Nephron (organoid): ENCODE data around the gene ABHD17A.

Experiments used
- H3K27ac Mint-ChIP-seq, 3 experiments: 2 replicates each; pipeline ENCODE4 v1.8.0; 2020; ENCODE audit warnings: mixed read lengths in 3 of 3, mild to moderate bottlenecking in 2 of 3, moderate library complexity in 1 of 3
- H3K27me3 Mint-ChIP-seq: 2 replicates; pipeline ENCODE4 v1.8.0; 2021; ENCODE audit warnings: low read depth, mild to moderate bottlenecking, moderate library complexity, mixed read lengths
- H3K36me3 Mint-ChIP-seq: 2 replicates; pipeline ENCODE4 v1.8.0; 2020; ENCODE audit warnings: low read depth, mixed read lengths
- H3K4me1 Mint-ChIP-seq: 2 replicates; pipeline ENCODE4 v1.8.0; 2020; ENCODE audit warnings: mixed read lengths
- H3K4me3 Mint-ChIP-seq, 3 experiments: 2 replicates each; pipeline ENCODE4 v1.8.0; 2020; ENCODE audit warnings: mild to moderate bottlenecking in 3 of 3, mixed read lengths in 3 of 3, moderate library complexity in 2 of 3
- H3K9me3 Mint-ChIP-seq: 2 replicates; pipeline ENCODE4 v1.8.0; 2020; ENCODE audit warnings: mixed read lengths
- TF ChIP-seq, protein P1 (sequence below), 3 experiments: fragments of 200-600 bp; sonication (generic); IDR thresholded peaks; one replicate each; pipeline ENCODE4 v1.5.0; 2021; ENCODE audit warnings: antibody characterized with exemption in 3 of 3; ENCODE audit not compliant: unreplicated experiment in 3 of 3

The ABHD17A gene

DNA sequence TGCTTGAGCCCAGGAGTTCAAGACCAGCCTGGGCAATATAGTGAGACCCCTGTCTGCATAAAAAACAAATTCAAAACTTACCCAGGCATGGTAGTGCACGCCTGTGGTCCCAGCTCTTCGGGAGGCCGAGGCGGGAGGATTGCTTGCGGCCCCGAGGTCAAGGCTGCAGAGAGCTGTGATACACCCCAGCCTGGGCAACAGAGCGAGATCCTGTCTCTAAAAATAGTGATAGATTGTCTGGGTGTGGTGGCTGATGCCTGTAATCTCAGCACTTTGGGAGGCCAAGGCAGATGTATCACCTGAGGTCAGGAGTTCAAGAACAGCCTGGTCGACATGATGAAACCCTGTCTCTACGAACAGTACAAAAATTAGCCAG is 18.0 kb downstream of the ABHD17A start:
- no peaks in the 10 kb centered on the region for H3K9me3 Mint-ChIP-seq
- H3K4me1 Mint-ChIP-seq, result no peaks in the 10 kb centered on the region
- no peaks in the 10 kb centered on the region for H3K36me3 Mint-ChIP-seq
- no peaks in the 10 kb centered on the region for H3K27me3 Mint-ChIP-seq
- H3K4me3 Mint-ChIP-seq, result no peak overlapping the region
- TF ChIP-seq, protein P1, sequence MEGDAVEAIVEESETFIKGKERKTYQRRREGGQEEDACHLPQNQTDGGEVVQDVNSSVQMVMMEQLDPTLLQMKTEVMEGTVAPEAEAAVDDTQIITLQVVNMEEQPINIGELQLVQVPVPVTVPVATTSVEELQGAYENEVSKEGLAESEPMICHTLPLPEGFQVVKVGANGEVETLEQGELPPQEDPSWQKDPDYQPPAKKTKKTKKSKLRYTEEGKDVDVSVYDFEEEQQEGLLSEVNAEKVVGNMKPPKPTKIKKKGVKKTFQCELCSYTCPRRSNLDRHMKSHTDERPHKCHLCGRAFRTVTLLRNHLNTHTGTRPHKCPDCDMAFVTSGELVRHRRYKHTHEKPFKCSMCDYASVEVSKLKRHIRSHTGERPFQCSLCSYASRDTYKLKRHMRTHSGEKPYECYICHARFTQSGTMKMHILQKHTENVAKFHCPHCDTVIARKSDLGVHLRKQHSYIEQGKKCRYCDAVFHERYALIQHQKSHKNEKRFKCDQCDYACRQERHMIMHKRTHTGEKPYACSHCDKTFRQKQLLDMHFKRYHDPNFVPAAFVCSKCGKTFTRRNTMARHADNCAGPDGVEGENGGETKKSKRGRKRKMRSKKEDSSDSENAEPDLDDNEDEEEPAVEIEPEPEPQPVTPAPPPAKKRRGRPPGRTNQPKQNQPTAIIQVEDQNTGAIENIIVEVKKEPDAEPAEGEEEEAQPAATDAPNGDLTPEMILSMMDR (IDR thresholded peaks at IDR 0.05; ENCODE audit: unreplicated experiment in 3 of 3), result no peak
- H3K27ac Mint-ChIP-seq, result peak overlapping the region in 1 of 3 experiments; percentile 30

DNA sequence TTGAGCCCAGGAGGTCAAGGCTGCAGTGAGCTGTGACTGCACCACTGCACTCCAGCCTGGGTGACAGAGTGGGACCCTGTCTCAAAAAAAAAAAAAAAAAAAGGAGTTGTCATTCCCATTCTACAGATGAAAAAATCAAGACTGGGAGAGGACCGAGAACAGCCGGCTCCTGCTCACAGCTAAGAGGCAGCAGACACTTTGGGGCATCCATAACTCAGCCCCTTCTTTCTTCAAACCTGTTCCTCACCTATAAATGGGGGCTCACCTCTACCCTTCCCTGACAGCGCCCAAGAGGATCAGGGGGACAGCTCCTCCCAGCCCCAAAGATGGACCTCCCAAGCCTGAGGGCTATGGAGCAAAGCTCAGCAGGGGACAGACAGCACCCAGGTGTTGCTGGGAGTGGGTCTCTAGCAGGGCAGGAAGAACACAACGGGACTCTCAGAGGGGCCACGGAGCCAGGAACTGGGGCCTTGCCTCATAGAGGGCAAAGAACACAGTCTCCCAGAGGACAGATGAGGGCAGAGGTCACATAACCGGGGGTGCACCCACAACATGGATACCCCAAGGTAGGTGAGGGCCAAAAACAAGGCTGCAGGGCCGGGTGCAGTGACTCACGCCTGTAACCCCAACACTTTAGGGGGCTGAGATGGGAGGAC is 18.5 kb downstream of the ABHD17A start:
- Mint-ChIP-seq H3K27me3 (peaks cover 4% of the 10 kb centered on the region), H3K36me3 (no peaks in the 10 kb centered on the region), H3K27ac (no peak overlapping the region), H3K4me1 (peaks cover 3% of the 10 kb centered on the region), H3K9me3 (no peaks in the 10 kb centered on the region), H3K4me3 (peak overlapping the region; percentile 34 to 56 (median 42))
- TF ChIP-seq, protein P1 (IDR thresholded peaks at IDR 0.05; ENCODE audit: unreplicated experiment in 3 of 3), result no peak

DNA sequence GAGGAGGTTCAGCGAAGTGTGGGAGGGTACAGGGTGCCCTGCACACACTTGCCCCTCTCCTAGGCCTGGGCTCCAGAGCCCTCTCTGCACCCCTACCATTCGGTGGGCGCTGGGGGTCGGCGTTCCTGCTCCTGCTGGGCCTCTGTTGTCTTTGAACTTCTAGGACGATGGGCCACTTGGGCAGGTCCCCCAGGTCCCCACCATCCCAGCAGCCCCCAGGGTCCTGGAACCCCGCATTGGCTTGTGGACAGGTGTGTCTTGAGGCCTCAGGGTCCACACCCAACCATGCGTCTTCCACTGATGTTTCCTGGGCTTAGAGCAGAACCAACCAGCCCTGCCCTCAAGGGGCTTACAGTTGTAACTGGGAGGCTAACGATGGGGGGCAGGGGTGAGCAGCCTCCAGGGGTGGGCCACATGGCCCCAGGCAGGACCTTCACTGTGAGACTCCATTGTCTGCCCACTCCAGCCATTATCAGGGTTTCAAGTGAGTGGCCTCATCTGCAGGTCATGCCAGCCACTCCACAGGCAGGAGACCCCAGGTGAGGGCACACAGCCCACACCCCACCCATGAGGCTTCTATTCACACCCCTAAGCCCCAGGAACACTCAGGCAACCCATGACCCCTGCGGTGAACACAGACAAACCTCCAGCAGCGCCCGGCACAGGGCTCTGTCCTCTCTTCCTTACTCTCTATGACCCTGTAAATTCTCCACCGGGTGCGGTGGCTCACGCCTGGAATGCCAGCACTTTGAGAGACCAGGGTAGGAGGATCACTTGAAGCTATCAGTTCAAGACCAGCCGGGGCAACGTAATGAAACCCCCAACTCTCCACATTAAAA is 19.9 kb downstream of the ABHD17A start:
- TF ChIP-seq, protein P1 (IDR thresholded peaks at IDR 0.05; ENCODE audit: unreplicated experiment in 3 of 3), result no peak

DNA sequence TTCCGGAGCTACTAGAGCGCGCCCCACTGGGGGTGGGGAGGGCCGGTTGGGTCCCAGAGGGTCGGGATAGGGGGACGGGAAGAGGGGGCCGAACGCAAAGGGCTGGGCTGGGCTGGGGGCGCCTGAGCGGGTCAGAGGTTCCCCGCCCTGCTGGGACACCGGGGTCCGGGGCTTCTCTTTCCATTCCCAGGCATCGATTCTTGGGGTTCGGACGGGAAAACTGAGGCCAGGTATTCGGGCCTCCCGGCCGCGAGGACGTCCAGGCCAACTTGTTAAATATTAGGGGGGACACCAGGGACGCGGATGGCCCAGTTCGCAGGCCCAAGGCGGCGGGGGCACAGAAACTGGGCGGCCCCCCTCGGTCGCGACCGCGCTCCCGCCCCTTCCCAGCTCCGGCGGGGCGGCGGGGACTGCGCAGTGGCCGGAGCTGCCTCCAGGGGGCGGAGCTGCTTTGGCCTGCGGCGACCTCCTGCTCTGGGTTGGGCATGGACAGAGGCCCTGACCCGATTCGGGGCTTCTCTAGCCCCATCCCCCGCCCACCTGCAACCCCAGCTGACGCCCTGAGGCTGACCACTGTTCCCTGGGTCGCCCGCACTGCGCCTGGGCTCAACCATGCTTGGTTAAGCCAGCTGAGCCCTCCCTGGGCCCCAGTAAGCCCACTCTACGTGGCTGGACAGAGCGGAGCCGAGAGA is 20.7 kb downstream of the ABHD17A start:
- Mint-ChIP-seq H3K9me3 (no peaks in the 10 kb centered on the region), H3K4me3 (peak overlapping the region; percentile 75 to 79 (median 78)), H3K27me3 (peaks cover 10% of the 10 kb centered on the region), H3K4me1 (peaks cover 14% of the 10 kb centered on the region), H3K36me3 (no peaks in the 10 kb centered on the region), H3K27ac (peak overlapping the region in 1 of 3 experiments; percentile 38)
- TF ChIP-seq, protein P1 (IDR thresholded peaks at IDR 0.05; ENCODE audit: unreplicated experiment in 3 of 3), result peak; percentile 65 to 83 (median 71)

More for the DNA sequence above, 19.9 kb downstream of the ABHD17A start:
- H3K4me1 Mint-ChIP-seq, result peaks cover 14% of the 10 kb centered on the region
- peak overlapping the region in 1 of 3 experiments; percentile 38 for H3K27ac Mint-ChIP-seq
- no peaks in the 10 kb centered on the region for H3K9me3 Mint-ChIP-seq
- H3K27me3 Mint-ChIP-seq, result peaks cover 10% of the 10 kb centered on the region
- peak overlapping the region; percentile 69 to 73 (median 71) for H3K4me3 Mint-ChIP-seq
- H3K36me3 Mint-ChIP-seq, result no peaks in the 10 kb centered on the region

DNA sequence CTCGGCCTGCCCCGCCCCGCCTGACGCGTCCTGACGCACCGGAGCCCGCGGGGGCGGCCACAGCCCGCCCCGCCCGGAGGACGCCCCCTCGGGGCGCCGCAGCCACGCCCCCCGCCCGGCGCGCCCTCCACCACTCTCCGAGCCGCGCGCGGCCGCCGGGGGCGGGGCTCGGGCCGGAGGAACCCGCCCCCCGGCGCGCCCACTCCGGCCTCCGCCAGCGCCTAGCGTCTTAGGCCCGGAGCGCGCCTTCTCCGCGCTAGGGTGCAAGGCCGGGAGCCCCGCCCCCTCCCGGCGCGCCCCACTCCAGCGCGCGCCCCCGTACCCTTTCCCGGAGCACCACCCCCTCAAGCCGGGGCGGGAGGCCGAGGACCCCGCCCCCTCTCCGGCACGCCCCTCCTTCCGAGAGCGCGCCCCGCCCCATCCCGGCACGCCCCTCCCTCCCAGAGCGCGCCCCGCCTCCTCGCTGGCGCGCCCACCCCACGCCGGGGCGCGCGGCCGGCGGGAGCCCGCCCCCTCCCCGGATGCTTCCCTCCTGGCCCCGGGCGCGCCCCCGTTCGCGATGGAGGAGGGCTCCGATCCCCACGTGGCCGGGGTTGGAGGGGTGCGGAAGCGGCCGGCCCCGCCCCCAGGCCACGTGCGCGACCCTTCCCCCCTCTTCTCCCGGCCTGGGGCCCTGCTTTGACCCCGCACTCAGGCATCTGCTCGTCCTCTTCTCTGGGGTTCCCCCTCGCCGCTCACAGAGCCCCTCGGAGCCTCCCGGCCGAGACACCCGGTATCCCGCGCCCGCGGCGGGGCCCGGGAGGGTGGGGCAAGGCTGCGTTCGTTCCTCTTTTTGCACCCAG is 21.4 kb downstream of the ABHD17A start:
- H3K4me3 Mint-ChIP-seq, result peak overlapping the region; percentile 75 to 79 (median 78)
- peaks cover 10% of the 10 kb centered on the region for H3K27me3 Mint-ChIP-seq
- H3K9me3 Mint-ChIP-seq, result no peaks in the 10 kb centered on the region
- H3K36me3 Mint-ChIP-seq, result no peaks in the 10 kb centered on the region
- TF ChIP-seq, protein P1 (IDR thresholded peaks at IDR 0.05; ENCODE audit: unreplicated experiment in 3 of 3), result no peak
- peaks cover 20% of the 10 kb centered on the region for H3K4me1 Mint-ChIP-seq
- no peak overlapping the region for H3K27ac Mint-ChIP-seq
